Stimulated activated naive B cell treated with anti-CD40 and anti-IgM and Interleukin-4, amounts not matched to agents 10 μg/mL and 1 μg/mL and 100 μg/mL, for 72 hours (primary cell): ENCODE results near the gene CTIF.
A peak's percentile ranks its signal among the peaks of the same experiment; 100 is the strongest.

Source experiments
- ATAC-seq, 2 donors: fragments of 150-1000 bp; cut with Tn5 transposase; replicated peaks; 2 replicates each; pipeline ENCODE4 v1.10.0; 2021; ENCODE audit warnings: moderate library complexity in 1 of 2
- DNase-seq: peaks from one replicate; pipeline ENCODE4 v3.0.0; 2021
- H3K27ac Mint-ChIP-seq: one replicate; pipeline ENCODE4 v1.8.0; 2022; ENCODE audit warnings: mild to moderate bottlenecking, mixed read lengths
- H3K27me3 Mint-ChIP-seq, 2 donors: one replicate each; pipeline ENCODE4 v1.8.0; 2022; ENCODE audit warnings: mixed read lengths in 2 of 2
- H3K36me3 Mint-ChIP-seq, 2 donors: one replicate each; pipeline ENCODE4 v1.8.0; 2022; ENCODE audit warnings: mixed read lengths in 2 of 2, mild to moderate bottlenecking in 1 of 2
- H3K4me1 Mint-ChIP-seq, 2 donors: one replicate each; pipeline ENCODE4 v1.8.0; 2022; ENCODE audit warnings: mixed read lengths in 2 of 2, mild to moderate bottlenecking in 1 of 2
- H3K4me3 Mint-ChIP-seq, 2 donors: one replicate each; pipeline ENCODE4 v1.8.0; 2022; ENCODE audit warnings: mild to moderate bottlenecking in 2 of 2, mixed read lengths in 2 of 2, moderate library complexity in 1 of 2
- H3K9me3 Mint-ChIP-seq, 2 donors: one replicate each; pipeline ENCODE4 v1.8.0; 2022; ENCODE audit warnings: mixed read lengths in 2 of 2, mild to moderate bottlenecking in 1 of 2

The CTIF gene

DNA sequence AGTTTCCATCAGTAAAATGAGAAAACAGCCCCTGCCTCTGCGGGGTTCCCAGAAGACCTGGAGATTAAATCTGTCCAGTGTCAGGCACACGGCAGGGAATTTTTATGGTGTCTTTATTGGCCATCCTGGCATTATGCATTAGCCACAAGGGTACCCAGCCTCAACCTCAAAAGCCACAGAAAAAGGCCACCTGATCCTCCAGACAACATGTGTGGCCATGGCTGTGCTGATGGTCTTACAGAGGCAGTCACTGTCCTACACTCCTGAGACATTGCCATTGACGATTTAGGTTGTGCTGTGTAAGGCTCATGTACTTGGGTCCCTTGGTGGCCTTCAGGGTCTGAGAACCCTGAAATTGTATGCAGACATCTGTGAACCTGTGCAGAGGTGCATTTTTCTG is 296.3 kb downstream of the CTIF start:
- DNase-seq (no peak), ATAC-seq (peak; percentile 27 to 39)
- peaks cover 0 to 3% of the 10 kb centered on the region in 2 donors for H3K36me3 Mint-ChIP-seq
- peak overlapping the region; percentile 94 for H3K27ac Mint-ChIP-seq
- H3K27me3 Mint-ChIP-seq = no peaks in the 10 kb centered on the region
- peaks cover 56 to 83% of the 10 kb centered on the region in 2 donors for H3K4me1 Mint-ChIP-seq
- H3K9me3 Mint-ChIP-seq = no peaks in the 10 kb centered on the region
- H3K4me3 Mint-ChIP-seq = peak overlapping the region in 1 of 2 donors; percentile 18

DNA sequence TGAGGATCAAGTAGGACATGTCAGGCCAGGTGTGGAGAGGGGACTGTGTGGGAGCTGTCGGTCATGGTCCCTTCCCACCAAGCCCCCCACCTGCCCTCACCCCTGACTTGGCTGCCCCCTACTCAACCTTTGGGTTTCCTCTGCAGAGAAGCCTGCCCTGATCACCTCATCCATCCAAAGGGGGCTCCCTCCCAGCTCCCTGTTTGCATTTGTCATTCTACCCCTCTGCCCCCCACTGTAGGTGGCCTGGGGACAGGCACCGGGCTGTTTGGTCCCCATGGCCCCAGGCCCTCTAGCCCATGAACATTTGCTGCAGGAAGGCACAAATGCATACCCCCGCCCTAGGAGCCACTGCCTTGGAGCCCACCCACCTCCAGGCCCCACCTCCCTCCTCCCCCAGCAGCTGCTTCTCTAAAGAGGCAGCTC is 296.9 kb downstream of the CTIF start:
- Mint-ChIP-seq H3K36me3 (peaks cover 0 to 3% of the 10 kb centered on the region in 2 donors), H3K9me3 (no peaks in the 10 kb centered on the region), H3K27me3 (no peaks in the 10 kb centered on the region), H3K4me3 (no peak overlapping the region), H3K4me1 (peaks cover 56 to 83% of the 10 kb centered on the region in 2 donors), H3K27ac (no peak overlapping the region)
- ATAC-seq (no peak), DNase-seq (no peak)

DNA sequence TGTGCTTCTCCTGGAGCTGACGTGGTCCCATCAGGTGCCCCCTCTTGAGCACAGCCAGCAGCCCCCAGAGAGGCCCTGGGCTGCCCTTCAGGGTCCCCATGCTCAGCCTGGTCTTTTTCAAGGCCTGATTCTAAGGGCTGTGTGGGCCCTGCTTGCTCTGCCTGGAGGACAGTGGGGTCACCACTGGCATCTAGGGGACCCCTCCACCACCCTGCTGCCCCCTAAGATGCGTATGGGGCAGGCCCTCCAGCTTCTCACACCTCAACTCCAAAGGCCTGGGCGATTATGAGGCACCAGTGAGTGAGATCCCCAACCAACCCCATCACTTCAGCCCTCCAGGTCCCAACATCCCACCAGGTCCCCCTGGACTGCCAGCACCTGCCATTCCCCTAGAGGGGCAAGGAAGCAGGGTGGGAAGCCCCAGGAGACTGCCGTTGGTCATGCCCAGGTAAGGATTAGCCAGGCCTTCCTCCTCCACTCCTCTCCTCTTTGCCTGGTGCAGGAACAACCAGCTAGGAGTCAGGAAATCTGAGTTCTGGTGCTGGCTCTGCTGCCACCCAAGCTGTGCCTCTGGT is 297.5 kb downstream of the CTIF start:
- H3K36me3 Mint-ChIP-seq = peaks cover 0 to 1% of the 10 kb centered on the region in 2 donors
- H3K27me3 Mint-ChIP-seq = no peaks in the 10 kb centered on the region
- no peak for DNase-seq
- ATAC-seq = no peak
- H3K9me3 Mint-ChIP-seq = no peaks in the 10 kb centered on the region
- H3K27ac Mint-ChIP-seq = peak overlapping the region; percentile 63
- H3K4me1 Mint-ChIP-seq = peaks cover 53 to 80% of the 10 kb centered on the region in 2 donors
- no peak overlapping the region for H3K4me3 Mint-ChIP-seq

DNA sequence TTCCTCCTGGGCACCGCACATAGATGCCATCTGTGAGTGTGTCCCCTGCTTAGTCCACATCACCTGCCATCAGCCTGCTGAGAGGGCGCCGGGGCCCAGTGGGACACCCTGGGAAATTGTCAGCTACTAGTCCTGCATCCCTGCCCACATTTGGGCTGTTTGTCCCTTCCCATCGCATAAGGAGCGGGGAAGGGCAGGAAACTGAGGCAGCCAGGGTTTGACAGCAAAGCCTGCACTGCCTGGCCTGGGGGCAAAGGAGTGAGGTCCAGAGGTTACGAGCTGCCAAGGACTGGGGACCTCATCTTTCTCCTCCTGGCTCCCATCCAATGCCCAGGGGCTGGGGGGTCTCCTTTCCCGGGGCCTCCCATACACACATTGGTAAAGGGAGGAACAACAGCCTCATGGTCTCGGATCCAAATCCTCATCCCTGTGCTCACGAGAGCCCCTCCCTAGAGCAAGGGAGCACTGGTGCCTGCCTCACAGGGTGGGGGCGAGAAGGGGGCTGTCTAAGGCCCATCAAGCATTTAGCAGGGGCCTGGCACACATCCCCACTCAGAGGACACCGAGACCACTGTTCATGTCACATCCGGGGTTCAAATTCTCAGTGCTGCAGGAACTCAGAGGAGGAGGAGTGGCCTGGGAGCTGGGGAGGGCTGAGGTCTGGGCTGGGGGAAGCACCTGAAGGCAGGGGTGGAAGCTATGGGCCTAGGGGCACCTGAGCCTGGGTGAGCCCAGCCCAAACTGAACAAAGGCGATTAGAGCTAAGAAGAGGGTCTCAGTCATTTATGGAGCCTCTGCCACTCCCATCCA is 298.2 kb downstream of the CTIF start:
- Mint-ChIP-seq H3K36me3 (no peaks in the 10 kb centered on the region), H3K9me3 (no peaks in the 10 kb centered on the region), H3K27ac (peak overlapping the region; percentile 63), H3K27me3 (no peaks in the 10 kb centered on the region), H3K4me3 (no peak overlapping the region), H3K4me1 (peaks cover 55 to 77% of the 10 kb centered on the region in 2 donors)
- no peak for ATAC-seq
- no peak for DNase-seq

DNA sequence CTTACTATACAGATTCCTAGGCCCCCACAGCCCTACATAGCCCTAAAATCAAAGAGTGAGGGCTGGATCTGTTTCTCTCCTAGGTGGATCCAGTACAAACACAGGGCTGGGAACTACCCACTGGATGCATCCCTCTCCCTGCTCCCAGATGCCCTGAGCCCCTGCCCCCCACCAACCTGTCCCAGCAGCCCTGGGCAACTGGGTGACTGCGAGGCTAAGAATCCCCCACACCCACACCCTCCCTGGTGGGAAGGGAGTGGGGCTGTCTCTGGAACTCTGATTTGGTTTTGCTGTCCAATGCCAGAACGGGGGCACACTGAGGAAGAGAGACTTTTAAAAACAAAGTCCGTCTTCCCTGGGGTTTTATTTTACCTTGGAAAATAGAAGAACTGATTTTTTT is 298.8 kb downstream of the CTIF start:
- H3K4me1 Mint-ChIP-seq = peaks cover 56 to 77% of the 10 kb centered on the region in 2 donors
- ATAC-seq (no peak), DNase-seq (no peak)
- no peak overlapping the region for H3K27ac Mint-ChIP-seq
- H3K36me3 Mint-ChIP-seq = no peaks in the 10 kb centered on the region
- no peak overlapping the region for H3K4me3 Mint-ChIP-seq
- no peaks in the 10 kb centered on the region for H3K27me3 Mint-ChIP-seq
- no peaks in the 10 kb centered on the region for H3K9me3 Mint-ChIP-seq

DNA sequence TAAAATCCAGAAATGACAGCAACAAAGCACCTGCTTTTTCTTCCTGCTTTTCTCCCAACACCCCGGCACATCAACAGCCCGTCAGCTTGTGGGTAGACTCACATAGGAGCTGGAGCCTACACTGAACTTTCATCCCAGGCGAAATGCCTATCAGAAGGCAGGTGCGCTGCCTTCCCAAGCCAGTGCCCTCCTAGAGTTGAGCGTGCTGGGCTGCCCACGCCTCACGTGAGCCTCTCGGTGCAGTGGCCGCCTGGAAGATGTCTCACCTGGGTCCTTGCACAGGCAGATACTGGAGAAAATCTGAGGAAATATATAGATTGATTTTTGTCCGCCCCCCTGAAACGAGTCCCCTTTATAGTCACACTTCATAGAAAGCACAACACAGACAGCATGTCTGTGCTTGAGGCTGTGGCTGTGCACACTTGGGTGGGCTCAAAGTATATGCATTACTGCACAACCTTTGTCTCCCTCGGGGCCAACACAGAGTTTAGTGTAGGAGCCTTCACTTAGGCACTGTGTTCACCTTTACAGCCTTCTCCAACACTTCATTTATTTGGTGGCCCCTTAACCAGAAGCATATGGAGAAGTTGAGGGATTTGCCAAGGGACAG is 299.4 kb downstream of the CTIF start:
- no peaks in the 10 kb centered on the region for H3K36me3 Mint-ChIP-seq
- DNase-seq (no peak), ATAC-seq (no peak)
- H3K4me3 Mint-ChIP-seq = no peak overlapping the region
- H3K4me1 Mint-ChIP-seq = peaks cover 52 to 77% of the 10 kb centered on the region in 2 donors
- no peaks in the 10 kb centered on the region for H3K27me3 Mint-ChIP-seq
- no peak overlapping the region for H3K27ac Mint-ChIP-seq
- H3K9me3 Mint-ChIP-seq = no peaks in the 10 kb centered on the region

DNA sequence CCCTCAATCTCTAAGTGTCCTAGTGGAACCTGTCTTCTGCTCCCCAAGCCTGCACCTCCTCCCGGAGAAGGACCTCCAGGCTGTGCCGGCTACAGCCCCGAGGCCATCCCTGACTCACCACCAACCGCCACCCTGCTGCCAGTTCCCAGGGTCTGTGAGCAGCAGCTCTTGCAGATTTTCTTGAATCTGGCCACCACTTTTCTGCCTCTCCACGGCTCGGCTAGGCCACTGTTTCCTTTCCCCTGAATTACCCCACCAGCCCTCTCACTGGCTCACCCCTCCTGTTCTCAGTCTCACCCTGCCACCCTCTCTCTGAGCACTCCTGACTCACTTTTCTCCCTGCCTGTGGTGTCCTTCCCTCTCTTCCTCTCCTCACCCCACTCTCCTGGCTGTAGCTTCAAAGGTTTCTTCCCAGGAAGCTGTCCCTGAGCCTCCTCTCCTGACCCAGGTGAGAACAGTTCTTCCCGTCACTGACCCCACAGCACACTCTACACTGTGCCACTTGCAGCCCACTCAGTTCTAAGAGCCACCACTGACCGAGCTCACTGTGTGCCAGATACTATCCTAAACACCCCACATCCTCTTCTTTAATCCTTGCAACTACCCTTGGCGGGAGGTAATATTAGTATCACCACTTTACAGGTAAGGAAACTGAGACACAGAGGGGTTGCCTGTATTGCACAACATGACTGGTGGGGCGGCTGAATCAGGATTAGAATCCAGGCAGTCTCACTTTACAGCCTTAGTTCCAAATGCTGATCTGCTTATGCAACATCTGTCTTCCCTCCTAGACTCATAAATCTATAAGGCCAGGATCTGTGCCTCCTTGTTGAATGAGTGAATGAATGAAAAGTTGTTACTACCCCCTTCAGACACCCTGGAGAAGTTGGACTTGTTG is 300.3 kb downstream of the CTIF start:
- ATAC-seq (no peak), DNase-seq (no peak)
- H3K27ac Mint-ChIP-seq = no peak overlapping the region
- peaks cover 51 to 70% of the 10 kb centered on the region in 2 donors for H3K4me1 Mint-ChIP-seq
- H3K4me3 Mint-ChIP-seq = no peak overlapping the region
- no peaks in the 10 kb centered on the region for H3K9me3 Mint-ChIP-seq
- H3K36me3 Mint-ChIP-seq = no peaks in the 10 kb centered on the region
- no peaks in the 10 kb centered on the region for H3K27me3 Mint-ChIP-seq

DNA sequence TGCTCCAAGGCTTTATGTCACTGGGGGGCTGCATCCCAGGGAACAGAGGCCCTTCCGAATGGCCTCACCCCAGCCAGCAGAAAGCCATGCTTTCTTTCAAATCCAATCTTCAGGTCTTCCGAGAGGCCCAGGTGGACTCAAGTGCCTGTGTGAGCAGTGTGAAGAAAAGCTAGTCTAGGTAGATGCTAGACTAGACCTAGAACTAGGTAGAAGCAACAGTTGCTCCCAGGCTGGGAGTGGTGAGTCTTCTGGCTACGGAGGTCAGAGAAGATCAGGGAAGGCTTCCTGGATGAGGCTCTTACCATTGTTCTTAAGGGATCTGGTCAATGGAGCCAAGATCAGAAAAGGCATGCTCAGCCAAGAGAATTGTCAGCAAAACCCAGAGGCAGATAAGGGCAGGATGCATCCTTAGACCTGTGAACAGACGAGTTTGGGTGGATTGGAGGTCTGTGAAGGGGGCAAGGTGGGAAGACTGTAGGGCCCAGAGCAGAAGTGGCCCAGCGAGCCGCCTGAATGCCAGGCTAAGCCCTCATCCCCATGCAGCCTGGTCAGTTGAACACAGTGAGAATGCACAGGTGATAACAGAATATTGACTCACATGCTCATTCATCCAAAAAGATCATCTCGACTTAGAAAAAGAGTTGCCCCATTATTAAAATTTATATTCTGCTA is 301.1 kb downstream of the CTIF start:
- Mint-ChIP-seq H3K36me3 (no peaks in the 10 kb centered on the region), H3K4me1 (peaks cover 44 to 62% of the 10 kb centered on the region in 2 donors), H3K9me3 (no peaks in the 10 kb centered on the region), H3K27me3 (no peaks in the 10 kb centered on the region), H3K27ac (peak overlapping the region; percentile 9), H3K4me3 (no peak overlapping the region)
- no peak for ATAC-seq
- DNase-seq = no peak

DNA sequence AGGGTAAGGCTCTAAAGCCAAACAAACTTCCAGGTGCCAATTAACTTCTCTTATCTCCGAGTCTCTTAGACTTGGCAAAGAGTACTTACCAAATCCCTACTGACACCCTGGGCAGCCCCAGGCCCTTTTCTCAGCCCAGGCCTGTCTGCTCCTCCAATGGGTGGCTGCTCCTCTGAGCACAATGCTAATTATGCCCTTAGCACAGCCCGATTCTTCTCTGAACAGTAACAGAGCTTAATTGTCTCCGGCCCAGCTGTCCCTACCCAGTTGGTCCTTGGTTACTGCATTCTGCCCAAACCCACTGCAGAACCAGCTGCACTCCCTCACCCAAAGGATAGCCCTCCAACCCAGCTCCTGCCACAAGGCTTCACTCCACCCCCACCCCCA is 301.7 kb downstream of the CTIF start:
- Mint-ChIP-seq H3K4me3 (no peak overlapping the region), H3K4me1 (peaks cover 41 to 57% of the 10 kb centered on the region in 2 donors), H3K27me3 (no peaks in the 10 kb centered on the region), H3K36me3 (peaks cover 0 to 2% of the 10 kb centered on the region in 2 donors), H3K9me3 (no peaks in the 10 kb centered on the region), H3K27ac (no peak overlapping the region)
- ATAC-seq = no peak
- no peak for DNase-seq

DNA sequence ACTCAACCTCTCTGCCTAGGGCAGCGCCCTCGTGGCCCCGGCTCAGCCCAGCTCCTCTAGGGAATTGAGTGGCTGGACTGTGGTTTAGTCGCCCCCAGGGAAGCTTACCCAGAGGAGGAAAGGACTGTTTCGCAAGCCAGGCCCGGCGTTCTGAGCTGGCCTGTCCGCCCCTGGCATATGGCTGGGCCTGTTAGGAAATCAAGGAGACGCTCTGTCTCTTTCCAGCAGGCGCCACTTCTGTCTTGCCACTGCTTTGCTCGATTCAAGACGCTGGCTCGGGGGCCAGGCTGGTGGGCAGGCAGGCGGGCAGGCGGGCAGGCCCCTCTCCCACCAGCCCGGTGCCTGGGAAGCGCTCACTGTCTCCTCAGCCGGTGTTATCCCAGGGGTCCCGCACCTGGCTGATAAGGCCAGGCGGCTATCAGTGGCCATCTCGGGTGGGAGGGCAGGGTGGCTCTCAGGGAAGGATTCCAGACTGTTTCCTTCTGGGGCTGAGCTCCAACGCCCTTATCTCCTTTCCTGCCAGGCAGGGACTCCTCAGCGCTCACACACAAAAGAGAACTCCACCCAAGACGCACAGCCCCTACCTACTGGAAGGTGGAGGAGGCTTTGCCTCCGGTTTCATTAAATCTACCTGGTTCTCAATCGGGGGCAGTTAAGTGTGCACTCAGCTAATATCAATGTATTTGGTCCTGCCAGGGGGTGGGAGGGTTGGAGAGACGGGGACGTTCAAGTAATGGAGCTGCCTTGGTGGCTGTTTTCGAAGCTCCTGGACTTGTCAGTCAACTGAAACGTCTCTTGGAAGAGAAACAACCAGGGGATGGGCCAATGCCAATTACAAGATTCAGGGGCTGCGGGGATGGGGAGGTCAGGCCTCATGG is 302.8 kb downstream of the CTIF start:
- DNase-seq = no peak

DNA sequence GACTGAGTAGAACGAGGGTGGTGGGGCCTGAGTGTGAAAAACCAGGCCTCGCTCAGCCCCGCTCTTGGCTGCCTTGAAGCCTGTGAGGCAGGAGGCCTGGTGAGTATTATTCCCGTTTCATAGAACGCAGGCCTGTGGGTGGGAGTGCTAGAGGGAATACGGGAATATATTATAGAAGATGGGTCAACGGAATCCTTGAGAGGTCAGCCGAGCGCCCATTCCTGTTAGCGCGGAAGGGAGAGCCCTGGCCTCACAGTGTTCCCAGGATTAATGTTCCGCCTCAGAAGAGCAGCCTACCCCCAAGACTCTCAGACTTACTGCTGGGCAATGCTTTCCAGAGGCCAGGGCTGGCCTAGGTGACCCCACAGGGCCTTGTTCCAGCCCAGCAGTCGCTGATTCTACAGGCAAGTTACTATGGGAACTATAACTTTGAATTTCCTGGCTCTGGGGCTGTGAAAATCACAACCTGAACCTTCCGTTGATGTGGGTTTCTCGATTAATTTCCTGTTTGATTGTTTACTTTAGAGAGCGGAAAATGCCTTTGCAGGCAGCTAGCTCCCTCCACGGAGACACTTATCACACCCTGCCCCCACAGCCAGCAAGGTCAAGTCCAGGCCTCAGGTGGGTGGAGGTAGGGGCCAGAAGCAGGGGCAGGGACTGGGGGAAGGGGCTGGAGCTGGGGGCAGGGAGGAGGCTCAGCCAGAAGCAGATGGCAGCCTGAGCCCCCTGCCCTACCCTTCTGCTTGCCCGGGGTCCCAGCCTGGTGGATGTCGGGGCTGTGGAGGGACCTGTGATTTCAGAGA is 303.6 kb downstream of the CTIF start:
- H3K27ac Mint-ChIP-seq = peak overlapping the region; percentile 37
- no peaks in the 10 kb centered on the region for H3K27me3 Mint-ChIP-seq
- peaks cover 0 to 6% of the 10 kb centered on the region in 2 donors for H3K36me3 Mint-ChIP-seq
- no peak overlapping the region for H3K4me3 Mint-ChIP-seq
- peak; percentile 40 to 45 for ATAC-seq
- DNase-seq = no peak
- peaks cover 36 to 37% of the 10 kb centered on the region in 2 donors for H3K4me1 Mint-ChIP-seq
- H3K9me3 Mint-ChIP-seq = peaks cover 3 to 5% of the 10 kb centered on the region in 2 donors

More for the DNA sequence above, 302.8 kb downstream of the CTIF start:
- Mint-ChIP-seq H3K36me3 (peaks cover 0 to 6% of the 10 kb centered on the region in 2 donors), H3K27me3 (no peaks in the 10 kb centered on the region), H3K4me3 (no peak overlapping the region), H3K4me1 (peaks cover 40 to 45% of the 10 kb centered on the region in 2 donors), H3K27ac (no peak overlapping the region), H3K9me3 (peaks cover 2 to 4% of the 10 kb centered on the region in 2 donors)
- no peak for ATAC-seq

DNA sequence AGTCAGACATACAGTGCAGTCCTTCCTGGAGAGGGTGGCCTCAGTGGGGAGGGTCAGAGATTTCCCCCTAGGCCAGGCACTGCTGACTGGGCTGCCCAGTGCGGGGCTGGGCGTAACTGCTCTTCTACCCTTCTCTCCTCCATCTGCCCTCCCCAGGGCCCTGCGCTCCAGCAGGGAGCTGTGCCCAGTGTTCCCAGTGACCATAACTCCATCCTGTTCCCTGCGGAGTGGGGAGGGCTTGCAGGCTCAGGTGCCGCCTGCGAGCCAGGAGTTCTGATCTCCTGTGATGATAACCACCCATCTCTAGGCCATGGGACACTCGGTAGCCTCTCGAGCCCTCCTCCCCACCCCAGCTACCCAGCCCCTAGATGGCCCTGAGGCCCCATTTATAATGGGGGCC is 304.3 kb downstream of the CTIF start:
- no peak overlapping the region for H3K4me3 Mint-ChIP-seq

More for the DNA sequence above, 304.3 kb downstream of the CTIF start:
- Mint-ChIP-seq H3K4me1 (peaks cover 30% of the 10 kb centered on the region in 2 donors), H3K27ac (no peak overlapping the region), H3K27me3 (no peaks in the 10 kb centered on the region), H3K9me3 (peaks cover 3 to 5% of the 10 kb centered on the region in 2 donors), H3K36me3 (peaks cover under 1 to 6% of the 10 kb centered on the region in 2 donors)
- ATAC-seq (no peak), DNase-seq (no peak)
